HG03457 (cell line): ENCODE measurements around the gene LDLRAD3.

Experiments used
- ATAC-seq: cut with Tn5 transposase; IDR thresholded peaks from one replicate; pipeline ENCODE4 v1.9.1; 2021; ENCODE audit warnings: moderate number of reproducible peaks; ENCODE audit not compliant: unreplicated experiment

The LDLRAD3 gene

DNA sequence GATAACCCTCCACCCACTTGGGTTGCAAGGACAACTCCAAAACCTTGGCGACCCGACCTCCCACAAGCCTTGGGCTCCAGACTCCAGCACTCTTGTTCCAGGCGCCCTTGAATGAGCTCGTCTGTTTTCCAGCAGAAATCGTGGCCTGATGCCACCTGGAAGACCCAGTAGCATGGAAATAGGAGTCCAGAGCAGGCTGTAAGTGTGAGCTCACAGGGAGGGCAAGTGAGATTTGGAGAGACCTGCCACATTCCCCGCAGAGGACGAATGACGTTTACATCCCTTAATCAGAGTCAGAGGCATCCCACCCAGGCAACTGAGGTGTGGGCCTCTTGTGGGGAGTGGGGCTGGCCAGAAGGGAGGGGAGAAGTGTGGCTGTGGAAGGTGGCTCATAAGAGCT is 71.9 kb downstream of the LDLRAD3 start:
- no peak for ATAC-seq

DNA sequence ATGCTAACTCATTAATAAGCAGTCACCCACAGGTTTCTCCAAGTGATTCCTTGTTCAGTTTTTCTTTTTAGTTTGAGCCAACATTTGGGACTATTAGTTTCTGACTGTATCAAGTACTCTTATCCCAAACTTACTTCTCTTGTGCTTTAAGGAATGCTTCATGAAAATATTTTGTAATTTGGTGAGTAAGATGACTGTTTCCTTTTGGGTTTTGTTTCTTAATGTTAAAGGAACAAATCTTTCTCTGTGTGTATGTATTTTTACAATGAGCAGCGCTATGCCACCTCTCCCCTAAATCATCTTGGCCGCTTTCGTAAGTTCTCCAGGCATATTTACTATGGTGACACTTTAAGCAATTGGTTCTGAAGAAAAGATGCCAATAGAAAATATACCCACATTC is 72.4 kb downstream of the LDLRAD3 start:
- no peak for ATAC-seq

DNA sequence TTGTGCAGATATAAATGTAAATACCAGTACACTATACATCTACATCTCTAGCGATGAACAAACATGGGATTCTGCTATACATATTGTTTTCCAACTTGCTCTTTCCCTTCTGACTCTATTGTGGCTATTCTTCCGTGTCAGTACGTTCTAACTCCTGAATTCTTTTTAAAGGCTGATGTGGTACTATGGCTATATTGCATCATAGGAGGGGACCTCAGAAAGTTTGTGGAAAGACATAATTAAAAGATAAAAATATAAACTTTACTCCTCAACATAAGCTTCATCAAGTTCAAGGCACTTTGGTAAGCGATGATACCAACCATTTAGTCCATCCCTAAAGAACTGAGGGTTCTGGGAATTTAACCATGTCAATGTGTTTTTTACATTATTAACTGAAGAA is 72.8 kb downstream of the LDLRAD3 start:
- ATAC-seq = no peak

DNA sequence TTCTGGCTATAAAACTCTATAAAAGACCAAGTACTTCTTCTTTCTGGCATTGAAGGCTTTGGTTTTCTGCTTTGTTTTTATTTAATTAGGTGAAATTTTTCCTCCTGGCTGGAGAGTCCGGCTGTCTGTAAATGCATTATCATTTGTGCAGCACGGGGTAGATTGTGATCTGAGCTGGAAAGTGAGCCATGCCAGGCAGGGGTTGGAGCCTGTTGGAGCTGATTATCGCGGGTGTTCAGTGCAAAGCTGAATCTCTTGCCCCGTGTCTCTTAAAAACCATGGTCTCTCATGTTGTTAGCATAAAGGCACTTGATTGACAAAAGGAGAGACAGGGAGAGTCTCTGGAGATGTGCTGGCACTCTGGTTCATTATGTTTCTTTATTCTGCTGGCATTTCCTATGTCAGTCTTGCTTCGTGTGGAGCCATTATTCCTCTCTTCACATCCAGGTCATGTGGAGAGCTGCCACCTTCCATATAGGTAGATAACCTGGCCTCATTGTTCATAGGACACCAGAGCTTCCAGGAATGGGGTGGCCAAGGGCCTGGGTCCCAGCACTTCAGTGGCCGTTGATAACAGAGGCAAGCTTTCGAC is 75.2 kb downstream of the LDLRAD3 start:
- no peak for ATAC-seq

DNA sequence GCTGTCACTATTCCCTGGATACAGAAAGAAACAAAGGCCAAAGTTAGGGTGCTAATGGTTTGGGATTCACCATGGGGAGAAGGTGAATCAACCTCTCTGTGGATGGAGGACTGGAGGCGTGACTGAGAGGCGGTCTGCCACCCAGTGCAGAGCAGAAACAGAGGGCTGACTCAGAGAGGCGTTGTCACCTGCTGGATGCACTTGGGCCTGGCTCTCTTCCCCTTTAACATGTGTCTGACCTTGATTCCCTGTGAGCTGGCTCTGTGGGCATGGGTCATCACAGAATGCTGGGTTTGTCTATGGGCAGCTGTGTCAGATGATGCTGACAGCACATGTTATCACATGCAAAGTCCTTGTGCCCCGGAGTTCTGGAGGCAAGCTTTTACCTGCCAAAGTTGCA is 75.9 kb downstream of the LDLRAD3 start:
- no peak for ATAC-seq

DNA sequence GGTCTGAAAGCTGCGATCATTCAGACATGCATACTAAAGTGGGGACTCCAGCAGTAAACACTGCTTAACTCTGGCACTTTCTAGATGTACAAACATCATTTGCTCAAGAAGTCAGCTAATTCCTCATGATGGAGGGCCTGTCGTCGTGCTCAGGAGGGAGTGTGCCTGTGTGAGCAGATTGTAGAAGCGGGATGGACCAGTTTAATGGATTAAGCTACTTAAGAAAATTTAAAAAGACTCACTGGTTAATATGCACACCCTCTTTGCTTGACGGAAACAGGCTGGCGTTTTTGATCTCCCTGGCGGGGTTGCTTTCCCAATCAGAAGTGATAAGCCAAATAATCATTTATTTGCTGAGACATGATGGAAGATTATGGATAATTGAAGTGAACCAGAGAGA is 79.0 kb downstream of the LDLRAD3 start:
- ATAC-seq = no peak

DNA sequence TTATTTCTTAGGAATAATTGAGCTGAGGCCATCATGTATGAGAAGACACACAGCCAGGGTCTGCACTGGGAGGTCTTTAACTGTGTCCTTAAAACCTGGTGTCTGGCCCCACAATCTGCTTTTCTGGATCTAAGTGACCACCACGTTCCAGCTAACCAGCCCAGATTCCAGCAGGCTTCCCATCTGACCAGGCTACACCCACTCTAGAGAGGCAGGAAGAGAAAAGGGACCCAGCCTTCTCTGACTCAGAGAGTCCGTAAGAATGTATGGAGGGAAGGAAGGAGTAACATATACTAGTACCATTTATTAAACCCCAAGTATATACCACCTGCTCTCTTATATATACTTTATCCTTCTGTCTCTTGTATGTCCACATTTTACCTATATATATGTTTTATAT is 80.1 kb downstream of the LDLRAD3 start:
- ATAC-seq = no peak

DNA sequence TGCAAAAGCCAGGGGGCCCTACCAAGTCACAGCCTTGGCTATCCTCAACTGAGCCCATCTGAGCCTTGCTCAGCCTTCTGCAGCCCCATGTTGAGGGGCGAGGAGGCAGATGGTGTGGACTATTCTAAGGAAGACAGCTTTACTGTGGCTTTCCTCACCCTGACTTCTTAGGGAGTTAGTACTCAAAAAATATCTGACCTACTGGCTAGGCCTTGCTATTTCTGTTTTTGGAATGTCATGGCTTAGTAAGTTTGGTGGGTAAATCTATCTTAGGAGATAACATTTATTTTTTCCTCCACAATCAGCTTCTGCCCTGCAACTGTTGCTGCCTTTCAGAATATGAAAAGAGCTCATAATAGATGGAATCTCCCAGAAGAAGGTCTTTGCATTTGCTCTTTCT is 80.9 kb downstream of the LDLRAD3 start:
- no peak for ATAC-seq

DNA sequence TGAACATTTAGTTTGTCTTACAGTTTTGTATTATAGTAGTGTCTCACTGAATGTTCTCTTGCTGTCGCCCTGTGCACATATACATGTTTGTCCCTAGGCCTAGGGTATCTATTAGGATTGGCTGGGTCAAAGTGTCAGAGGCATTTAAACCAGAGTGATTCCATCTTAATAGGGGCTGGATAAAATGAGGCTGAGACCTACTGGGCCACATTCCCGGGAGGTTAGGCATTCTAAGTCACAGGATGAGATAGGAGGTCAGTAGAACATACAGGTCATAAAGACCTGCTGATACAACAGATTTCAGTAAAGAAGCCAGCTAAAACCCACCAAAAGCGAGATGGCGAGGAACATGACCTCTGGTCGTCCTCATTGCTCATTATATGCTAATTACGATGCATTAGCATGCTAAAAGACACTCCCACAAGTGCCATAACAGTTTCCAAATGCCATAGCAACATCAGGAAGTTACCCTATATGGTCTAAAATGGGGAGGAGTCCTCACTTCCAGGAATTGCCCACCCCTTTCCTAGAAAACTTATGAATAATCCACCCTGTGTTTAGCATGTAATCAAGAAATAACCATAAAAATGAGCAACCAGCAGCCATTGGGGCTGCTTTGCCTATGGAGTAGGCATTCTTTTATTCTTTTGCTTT is 82.6 kb downstream of the LDLRAD3 start:
- no peak for ATAC-seq

DNA sequence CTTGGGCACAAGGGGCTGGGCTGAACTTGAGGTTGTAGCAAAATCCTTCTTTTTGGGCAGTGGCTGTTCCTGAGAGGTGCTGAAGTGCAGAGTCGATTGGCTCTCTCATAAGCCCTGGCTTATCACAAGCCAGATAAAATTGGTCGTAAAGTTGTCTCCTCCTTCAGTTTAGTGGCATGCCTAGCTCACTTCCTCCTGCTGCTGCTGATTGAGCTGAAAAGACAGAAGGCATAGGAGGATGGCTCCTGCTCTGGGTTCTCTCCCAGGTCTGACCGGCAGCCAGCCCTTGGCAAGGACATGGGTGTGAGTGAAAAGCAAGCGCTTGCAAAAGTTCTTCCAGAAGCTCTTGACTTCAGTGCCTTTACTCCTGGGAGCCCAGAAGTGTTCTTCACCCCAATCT is 83.9 kb downstream of the LDLRAD3 start:
- ATAC-seq = no peak

DNA sequence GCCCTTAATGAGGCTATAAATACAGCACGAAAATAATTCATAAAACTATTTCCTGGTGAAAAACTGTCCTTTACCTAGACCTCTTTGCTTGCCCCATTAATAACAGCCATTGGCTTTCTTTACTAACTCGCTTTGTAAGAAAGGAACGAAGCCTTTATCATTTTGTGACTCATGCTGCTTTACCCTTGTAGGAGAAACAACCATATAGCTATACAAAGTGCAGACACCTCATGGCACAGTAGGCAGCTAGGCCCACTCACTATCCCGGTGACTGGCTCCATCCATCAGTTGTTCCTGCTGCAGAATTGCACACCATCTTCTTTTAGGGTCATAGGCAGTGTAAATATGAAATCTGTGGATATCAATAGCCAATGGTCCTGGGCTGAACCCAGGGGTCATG is 85.8 kb downstream of the LDLRAD3 start:
- ATAC-seq = no peak

DNA sequence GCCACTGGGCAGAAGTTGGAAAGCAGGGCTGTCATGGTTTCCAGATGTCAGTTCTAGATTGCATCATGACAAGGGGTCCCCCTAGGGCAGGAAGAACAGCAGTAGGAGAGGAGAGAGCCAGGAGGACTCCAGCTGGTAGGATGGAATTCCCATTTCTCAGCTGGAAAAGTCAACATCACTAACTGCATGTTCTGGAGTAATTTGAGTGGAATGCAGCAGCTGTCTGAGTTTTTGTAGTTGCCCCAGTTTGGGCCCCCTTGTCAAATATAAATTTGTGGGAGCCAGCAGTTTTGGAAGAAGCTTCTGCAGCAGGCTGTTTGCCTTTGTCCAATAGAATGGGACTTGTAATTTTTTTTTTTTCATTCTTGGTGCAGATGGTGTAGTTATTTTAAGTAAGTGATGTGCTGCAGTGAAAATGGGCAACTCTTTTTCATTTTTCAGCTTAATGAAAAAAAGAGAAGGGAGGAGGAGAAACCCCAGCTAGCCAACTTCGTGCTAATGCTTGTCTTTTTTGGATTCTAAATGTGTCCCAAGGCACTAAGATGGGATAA is 86.9 kb downstream of the LDLRAD3 start:
- ATAC-seq = no peak

DNA sequence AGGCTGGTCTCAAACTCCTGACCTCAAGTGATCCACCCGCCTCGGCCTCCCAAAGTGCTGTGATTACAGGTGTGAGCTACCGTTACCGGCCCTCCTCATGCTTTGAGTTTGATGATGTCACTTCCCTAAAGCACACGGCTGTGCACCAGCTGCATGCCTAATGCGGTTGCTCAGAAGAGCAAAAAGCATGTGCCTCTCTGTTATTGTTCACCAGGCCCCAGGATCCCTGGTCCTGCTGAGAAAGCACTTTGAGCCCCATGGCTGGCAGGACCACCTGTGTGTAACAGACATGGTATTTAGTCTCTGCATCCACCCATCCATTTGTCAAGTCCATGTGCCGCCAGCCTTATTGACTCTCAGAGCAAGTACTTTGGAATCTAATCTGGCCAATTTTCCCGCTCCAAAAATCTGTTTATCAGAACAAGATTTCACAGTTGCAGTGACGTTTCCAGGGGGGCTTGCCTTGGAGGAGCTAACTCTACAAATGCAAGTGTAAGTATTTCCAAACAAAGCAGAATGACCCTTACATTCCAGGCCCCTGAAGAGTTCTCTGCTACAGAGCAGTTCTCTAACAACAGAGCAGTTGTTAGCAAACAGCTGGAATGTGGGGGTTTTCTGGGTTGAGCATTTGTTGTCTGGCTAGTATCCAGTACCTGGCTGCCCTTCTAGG is 89.4 kb downstream of the LDLRAD3 start:
- no peak for ATAC-seq

DNA sequence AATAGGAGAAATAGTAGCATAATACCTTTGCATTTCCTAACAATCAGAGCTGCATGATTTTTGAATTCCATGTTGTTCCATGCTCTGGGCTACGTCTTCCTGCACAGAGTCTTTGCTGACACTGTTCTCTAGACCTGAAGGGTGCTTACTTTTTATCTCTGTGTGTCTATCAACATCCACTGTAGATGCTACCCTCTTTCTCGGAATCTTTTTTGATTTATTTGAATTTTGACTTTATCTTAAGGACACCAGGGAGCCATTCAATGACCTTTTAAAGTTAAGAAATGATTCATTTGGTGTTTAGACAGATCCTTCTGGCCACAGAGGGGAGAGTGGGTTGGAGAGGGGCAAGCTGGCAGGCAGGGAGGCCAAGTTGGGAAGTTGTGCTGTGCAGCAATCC is 90.1 kb downstream of the LDLRAD3 start:
- no peak for ATAC-seq

DNA sequence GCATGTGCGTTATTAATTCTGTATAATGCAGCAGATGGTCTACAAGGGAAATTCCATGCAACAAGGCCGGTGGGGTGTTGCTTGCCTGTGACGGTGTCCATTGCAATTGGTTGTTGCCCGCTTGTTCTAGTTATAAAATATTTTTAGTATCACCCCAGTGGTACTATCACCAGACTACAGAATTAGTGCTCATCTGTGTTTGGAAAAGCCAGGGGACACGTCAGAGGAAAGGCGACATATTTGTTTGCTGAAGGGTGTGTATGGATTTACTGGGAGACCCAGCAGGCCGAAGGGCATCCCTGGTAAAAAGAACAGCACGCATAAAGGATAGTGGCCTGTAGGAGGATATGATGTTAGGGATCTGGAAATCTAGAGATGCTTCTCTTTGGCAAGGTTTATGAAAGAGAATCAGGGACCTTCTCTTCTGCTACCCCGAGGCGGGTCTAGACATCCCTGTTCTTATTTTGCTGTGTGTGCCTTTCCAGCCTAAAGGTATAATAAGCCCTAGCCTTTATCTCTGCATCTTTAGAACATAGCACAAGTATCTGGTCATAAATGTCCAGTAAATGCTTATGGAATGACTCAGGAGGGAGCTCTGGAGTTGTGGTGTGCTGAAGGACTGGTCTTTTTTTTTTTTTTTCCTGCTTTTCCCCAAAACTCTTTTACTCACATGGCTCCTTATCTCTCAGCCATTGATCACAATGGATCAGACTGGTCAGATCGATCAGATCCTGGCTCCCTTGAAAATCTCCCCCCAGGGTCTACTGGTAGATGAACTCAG is 90.9 kb downstream of the LDLRAD3 start:
- ATAC-seq = no peak

DNA sequence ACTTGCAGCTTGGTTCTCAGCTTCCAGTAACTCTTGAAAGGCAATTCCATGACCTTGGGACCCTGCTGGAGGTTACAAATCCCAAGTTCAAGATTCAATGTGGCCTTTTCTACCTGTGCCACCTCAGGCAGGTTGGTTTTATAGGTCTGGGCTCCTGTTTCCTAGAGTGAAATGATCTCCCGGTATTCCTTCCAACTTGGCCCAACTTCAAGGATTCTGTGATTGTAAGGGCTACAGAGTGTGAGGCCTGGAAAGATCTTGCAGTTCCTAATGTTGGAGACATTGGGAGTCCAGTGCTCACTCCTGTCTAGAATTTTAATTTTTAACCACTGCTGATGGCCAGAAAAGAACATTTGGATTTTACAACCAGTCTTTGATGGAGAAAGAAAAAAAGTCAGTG is 91.6 kb downstream of the LDLRAD3 start:
- ATAC-seq = no peak

DNA sequence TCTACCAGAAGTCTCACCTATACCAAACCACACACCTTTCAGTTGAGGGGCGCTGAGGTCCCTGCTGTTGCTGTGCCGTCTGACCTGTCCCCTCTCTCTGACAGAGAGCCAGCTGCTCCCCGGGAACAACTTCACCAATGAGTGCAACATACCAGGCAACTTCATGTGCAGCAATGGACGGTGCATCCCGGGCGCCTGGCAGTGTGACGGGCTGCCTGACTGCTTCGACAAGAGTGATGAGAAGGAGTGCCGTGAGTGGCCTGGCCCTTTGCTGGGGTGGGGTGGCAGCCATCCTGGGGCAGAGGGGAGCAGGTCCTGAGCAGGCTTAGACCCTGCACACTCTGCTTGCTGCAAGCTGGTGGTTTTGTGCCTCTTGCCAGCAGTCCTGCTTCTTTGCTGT is 92.1 kb downstream of the LDLRAD3 start:
- ATAC-seq = no peak

DNA sequence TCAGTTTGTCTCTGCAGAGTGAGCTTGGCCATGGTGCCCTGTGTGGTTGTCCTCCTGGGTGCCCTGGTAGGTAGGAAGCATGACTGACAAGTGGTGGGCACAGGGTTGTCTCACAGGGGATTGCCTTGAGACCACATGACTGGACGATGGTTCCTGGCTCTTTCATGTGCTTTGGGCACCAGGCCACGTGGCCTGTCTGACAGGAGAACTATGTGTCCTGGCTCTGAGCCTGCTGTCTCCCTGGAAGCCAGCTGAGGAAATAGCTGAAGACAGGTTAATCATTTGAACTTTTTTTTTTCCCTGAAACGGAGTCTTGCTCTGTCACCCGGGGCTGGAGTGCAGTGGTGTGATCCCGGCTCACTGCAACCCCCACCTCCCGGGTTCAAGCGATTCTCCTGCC is 93.2 kb downstream of the LDLRAD3 start:
- ATAC-seq = no peak

DNA sequence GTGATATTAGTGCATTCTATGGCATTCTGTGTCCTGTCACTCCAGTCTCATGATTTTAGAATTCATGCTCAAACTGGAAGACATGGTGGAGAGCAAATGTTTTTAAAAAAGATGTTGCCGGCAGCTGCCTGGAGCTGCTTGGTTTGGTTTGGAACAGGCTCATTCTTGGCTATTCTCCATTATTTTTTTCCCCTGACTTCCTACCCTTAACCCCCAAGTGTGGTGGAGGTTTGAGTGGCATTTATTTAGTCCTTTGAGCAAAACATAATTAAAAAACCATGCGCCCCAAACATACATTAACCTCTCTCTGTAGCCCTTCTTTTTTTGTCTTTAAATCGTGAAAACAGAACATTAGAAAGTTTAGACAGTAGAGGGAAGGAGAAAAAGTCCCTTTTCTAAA is 94.7 kb downstream of the LDLRAD3 start:
- no peak for ATAC-seq

DNA sequence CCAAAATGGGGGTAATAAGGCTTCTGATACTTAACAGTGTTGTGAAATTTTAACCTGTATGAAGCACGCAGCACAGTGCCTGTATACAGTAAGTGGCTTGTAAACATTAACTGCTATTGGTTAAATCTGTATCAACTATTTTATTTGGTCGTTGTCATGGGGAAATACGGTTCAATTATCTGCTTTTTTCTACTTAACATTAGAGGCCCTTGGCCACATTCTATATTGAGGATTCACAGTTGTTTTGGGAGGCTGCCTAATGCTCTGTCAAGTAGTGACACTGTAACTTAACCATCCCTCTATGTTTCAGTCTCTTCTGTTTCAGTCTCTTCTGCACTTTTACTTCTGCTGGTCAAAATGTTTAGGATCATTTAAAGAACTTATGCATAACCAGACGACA is 95.6 kb downstream of the LDLRAD3 start:
- no peak for ATAC-seq

DNA sequence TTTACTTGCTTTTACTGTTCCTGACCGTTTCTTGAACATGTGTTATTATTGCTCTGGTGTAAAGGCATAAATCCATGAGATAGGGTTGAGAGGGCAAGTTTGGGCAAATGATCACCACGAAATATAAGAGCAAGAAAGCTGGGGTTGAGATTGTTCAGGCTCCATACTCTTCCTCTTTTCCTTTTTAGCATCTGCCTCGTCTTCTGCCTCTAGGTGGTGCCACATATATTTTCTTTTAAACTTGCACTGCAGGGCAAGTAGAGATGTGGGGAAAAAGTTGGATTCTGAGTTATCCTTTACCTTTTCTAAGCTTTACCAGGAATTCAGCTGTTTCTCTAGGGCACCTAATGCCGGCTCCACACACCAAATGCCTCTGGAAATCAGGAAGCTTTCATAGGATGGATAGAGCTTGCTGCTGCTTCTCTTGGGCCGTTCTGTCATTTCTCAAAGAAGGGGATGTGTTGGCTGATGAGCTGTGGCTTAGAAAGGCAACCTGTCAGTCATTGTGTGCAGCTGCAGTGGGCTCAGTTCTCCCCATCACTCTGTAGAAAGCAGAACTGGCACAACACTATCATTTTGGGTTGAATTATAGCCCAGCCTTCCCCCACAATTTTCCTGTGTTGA is 98.2 kb downstream of the LDLRAD3 start:
- no peak for ATAC-seq
